Panc1 (cell line): Measurements from ENCODE around the gene AP1B1.

Experiments used
- CTCF ChIP-seq: fragments of 450-650 bp; IDR thresholded peaks from 2 replicates; pipeline ENCODE4 v1.5.1; 2017; ENCODE audit warnings: mild to moderate bottlenecking
- REST ChIP-seq, 2 experiments: IDR thresholded peaks; 2 replicates each; pipeline ENCODE4 v1.6.1; 2011 to 2012; ENCODE audit warnings: low read depth in 2 of 2, control low read depth in 1 of 2, low read length in 1 of 2, mild to moderate bottlenecking in 1 of 2, moderate library complexity in 1 of 2; ENCODE audit not compliant: insufficient read depth in 1 of 2

- TF ChIP-seq CTCF (no peak), REST (IDR thresholded peaks at IDR 0.05; ENCODE audit: insufficient read depth in 1 of 2, low read depth in 2 of 2, low read length in 1 of 2) (no peak)
These were observed 7.5 kb downstream of the AP1B1 start for GRCh38 chr22:29380856-29381255.
